Thyroid gland (tissue), 4 donors: ENCODE measurements around the gene FHIT.

ENCODE experiments used
- CTCF ChIP-seq, 6 experiments: fragments of 200-600 bp in 3 of 6; fragments of 450-650 bp in 3 of 6; sonication (generic) in 3 of 6; IDR thresholded peaks; one replicate each; pipeline ENCODE4 v1.5.1; 2016 to 2019; ENCODE audit warnings: antibody characterized with exemption in 6 of 6, mild to moderate bottlenecking in 2 of 6, inconsistent platforms in 1 of 6, moderate library complexity in 1 of 6
- POLR2A ChIP-seq, 2 donors: fragments of 450-650 bp; IDR thresholded peaks; one replicate each; pipeline ENCODE4 v1.6.1; 2017; ENCODE audit warnings: antibody characterized with exemption in 2 of 2, mild to moderate bottlenecking in 2 of 2, moderate library complexity in 1 of 2

GRCh38 chr3:61226166-61226686, 25.0 kb downstream of the FHIT start:
- TF ChIP-seq CTCF (IDR thresholded peaks at IDR 0.05) (no peak), POLR2A (IDR thresholded peaks at IDR 0.05) (no peak)
